A549 (cell line): ENCODE results near the gene CAPN11. TPM values are rescaled to one million over a fixed set of nuclear protein-coding genes. Genes with fewer than 3 reads are reported as not detected.

Source experiments
- ATAC-seq, 2 experiments: fragments of 200-7000 bp in 1 of 2; fragments of >200 bp in 1 of 2; cut with Nextera tagmentation in 1 of 2; cut with Tn5 transposase in 1 of 2; 3 replicates each; pipeline versions ENCODE4 v1.8.0 to v1.9.1; 2018 to 2020; ENCODE audit warnings: mild to moderate bottlenecking in 1 of 2, moderate library complexity in 1 of 2
- CTCF ChIA-PET: fragments of 300-600 bp; sonication (Branson Sonifier 250); formaldehyde crosslinking; extraction: SDS; loops from one replicate; lab custom pipeline; 2021; ENCODE audit warnings: antibody characterized with exemption, inconsistent platforms; lab: Yijun Ruan, JAX
- POLR2A ChIA-PET: fragments of 350-600 bp; formaldehyde crosslinking; extraction: SDS; loops from one replicate; lab custom pipeline; 2021; ENCODE audit warnings: antibody characterized with exemption, inconsistent platforms; lab: Yijun Ruan, JAX
- DNase-seq, 2 experiments: peaks; one replicate each; pipeline versions ENCODE4 v3.0.0 to v3.0.0-alpha.2; 2011 to 2016; ENCODE audit warnings: low read depth in 1 of 2, low spot score in 1 of 2
- FAIRE-seq: peaks from 2 replicates; lab custom pipeline; 2011; peaks lifted over from hg19 to GRCh38; lab: Jason Lieb, UNC
- H3K27ac ChIP-seq, 2 experiments: fragments of >200 bp; sonication (Bioruptor Twin); formaldehyde crosslinking; 3 replicates each; pipeline ENCODE4 v1.5.1; 2016 to 2017
- H3K4me1 ChIP-seq: fragments of >200 bp; sonication (Bioruptor Twin); formaldehyde crosslinking; 3 replicates; pipeline ENCODE4 v1.6.1; 2016
- H3K4me2 ChIP-seq: fragments of >200 bp; sonication (Bioruptor Twin); formaldehyde crosslinking; 3 replicates; pipeline ENCODE4 v1.6.1; 2016
- H3K4me3 ChIP-seq: fragments of >200 bp; sonication (Bioruptor Twin); formaldehyde crosslinking; 3 replicates; pipeline ENCODE4 v1.5.1; 2016
- H3K9me3 ChIP-seq: fragments of >200 bp; sonication (Bioruptor Twin); formaldehyde crosslinking; 3 replicates; pipeline ENCODE4 v1.6.1; 2016
- CBX8 ChIP-seq: fragments of 200-600 bp; sonication (generic); IDR thresholded peaks from 2 replicates; pipeline ENCODE4 v1.6.1; 2016
- CEBPB ChIP-seq, 2 experiments: fragments of >200 bp in 1 of 2; sonication (Bioruptor Twin) in 1 of 2; formaldehyde crosslinking in 1 of 2; IDR thresholded peaks; 2 replicates each; pipeline ENCODE4 v1.6.1; 2012 to 2016
- FOXS1 ChIP-seq: fragments of 250-450 bp; sonication (Bioruptor Pico); IDR thresholded peaks from 2 replicates; pipeline ENCODE4 v1.5.0; 2020; ENCODE audit warnings: mild to moderate bottlenecking, moderate library complexity
- GATA3 ChIP-seq: IDR thresholded peaks from 2 replicates; pipeline ENCODE4 v1.6.1; 2012; ENCODE audit warnings: borderline replicate concordance
- KDM1A ChIP-seq: fragments of 200-600 bp; sonication (generic); IDR thresholded peaks from 2 replicates; pipeline ENCODE4 v1.6.1; 2016; ENCODE audit warnings: low read depth, mild to moderate bottlenecking
- KDM5A ChIP-seq: fragments of 200-600 bp; sonication (generic); IDR thresholded peaks from 2 replicates; pipeline ENCODE4 v1.6.1; 2016; ENCODE audit warnings: antibody characterized with exemption, mild to moderate bottlenecking
- MAZ ChIP-seq: fragments of 150-350 bp; IDR thresholded peaks from 2 replicates; pipeline ENCODE4 v1.6.1; 2014; ENCODE audit warnings: antibody characterized with exemption, low read depth, low read length, borderline replicate concordance
- PHF8 ChIP-seq: fragments of 200-600 bp; sonication (generic); IDR thresholded peaks from 2 replicates; pipeline ENCODE4 v1.6.1; 2016; ENCODE audit warnings: low read depth, mild to moderate bottlenecking, antibody characterized with exemption, moderate library complexity, borderline replicate concordance
- POLR2AphosphoS2 ChIP-seq: conservative IDR thresholded peaks from 2 replicates; pipeline ENCODE4 v1.6.1; 2012; ENCODE audit warnings: low read length, improper control_type of control experiment, inconsistent platforms
- RAD21 ChIP-seq, 2 experiments: fragments of >200 bp in 1 of 2; sonication (Bioruptor Twin) in 1 of 2; formaldehyde crosslinking in 1 of 2; IDR thresholded peaks in 1 of 2; conservative IDR thresholded peaks in 1 of 2; 2 replicates in 1 of 2; 3 replicates in 1 of 2; pipeline ENCODE4 v1.6.1; 2012 to 2018; ENCODE audit warnings: inconsistent platforms in 1 of 2
- RCOR1 ChIP-seq: fragments of 150-350 bp; IDR thresholded peaks from 2 replicates; pipeline ENCODE4 v1.6.1; 2014; ENCODE audit warnings: antibody characterized with exemption, low read length, low read depth
- RFX5 ChIP-seq: fragments of 450-650 bp; IDR thresholded peaks from 2 replicates; pipeline ENCODE4 v1.7.1; 2014; ENCODE audit warnings: antibody characterized with exemption, mild to moderate bottlenecking, moderate library complexity
- SMC3 ChIP-seq: fragments of >200 bp; sonication (Bioruptor Twin); formaldehyde crosslinking; IDR thresholded peaks from 3 replicates; pipeline ENCODE4 v1.6.1; 2018; ENCODE audit warnings: inconsistent platforms
- TFCP2L1 ChIP-seq: fragments of 250-450 bp; sonication (Bioruptor Pico); IDR thresholded peaks from 2 replicates; pipeline ENCODE4 v1.5.0; 2021; ENCODE audit warnings: mild to moderate bottlenecking
- ZC3H11A ChIP-seq: fragments of 450-650 bp; IDR thresholded peaks from 2 replicates; pipeline ENCODE4 v1.6.1; 2014; ENCODE audit warnings: antibody characterized with exemption, mild to moderate bottlenecking
- ZNF302 ChIP-seq: fragments of 250-450 bp; sonication (Bioruptor Pico); IDR thresholded peaks from 2 replicates; pipeline ENCODE4 v1.9.0; 2021; ENCODE audit warnings: inconsistent platforms, mild to moderate bottlenecking, moderate library complexity
- ZSCAN20 ChIP-seq: fragments of 250-450 bp; sonication (Bioruptor Pico); IDR thresholded peaks from 2 replicates; pipeline ENCODE4 v1.8.0; 2022; ENCODE audit warnings: mild to moderate bottlenecking, moderate library complexity
- WGBS: methylation state at CpG from one replicate; pipeline ENCODE4 v1.1.6; 2017; ENCODE audit errors: missing lambda C conversion rate; 5-methylcytosine and 5-hydroxymethylcytosine counted together
- polyA plus RNA-seq, 4 experiments: library from polyadenylated mRNA; depleted of rRNA in 3 of 4; stranded (reverse); fragments of >200 nt; fragmentation: RNase III in 1 of 4; extraction: RNeasy Plus Mini Kit Qiagen cat#74134 plus additional on column Dnase treatment in 1 of 4; gene quantifications; 2 replicates in 3 of 4; 3 replicates in 1 of 4; pipeline ENCODE4 v1.2.3, GENCODE V29; 2011 to 2017
- TF ChIP-seq, protein P1 (sequence below): fragments of >200 bp; sonication (Bioruptor Twin); formaldehyde crosslinking; IDR thresholded peaks from 3 replicates; pipeline ENCODE4 v1.5.1; 2016
- TF ChIP-seq, protein P2 (sequence below): IDR thresholded peaks from 2 replicates; pipeline ENCODE4 v1.6.1; 2012
- TF ChIP-seq, protein P3 (sequence below): fragments of 150-350 bp; IDR thresholded peaks from 2 replicates; pipeline ENCODE4 v1.6.1; 2014; ENCODE audit warnings: low read depth, mild to moderate bottlenecking, low read length
- TF ChIP-seq, protein P4 (sequence below): fragments of 250-450 bp; sonication (Bioruptor Pico); IDR thresholded peaks from 2 replicates; pipeline ENCODE4 v1.5.0; 2020; ENCODE audit warnings: low read depth, mild to moderate bottlenecking, moderate library complexity

The CAPN11 gene
- polyA plus RNA-seq, 2 of the 4 experiments (the other 2 are of a cell fraction): 0.10 TPM; not detected in 1

DNA sequence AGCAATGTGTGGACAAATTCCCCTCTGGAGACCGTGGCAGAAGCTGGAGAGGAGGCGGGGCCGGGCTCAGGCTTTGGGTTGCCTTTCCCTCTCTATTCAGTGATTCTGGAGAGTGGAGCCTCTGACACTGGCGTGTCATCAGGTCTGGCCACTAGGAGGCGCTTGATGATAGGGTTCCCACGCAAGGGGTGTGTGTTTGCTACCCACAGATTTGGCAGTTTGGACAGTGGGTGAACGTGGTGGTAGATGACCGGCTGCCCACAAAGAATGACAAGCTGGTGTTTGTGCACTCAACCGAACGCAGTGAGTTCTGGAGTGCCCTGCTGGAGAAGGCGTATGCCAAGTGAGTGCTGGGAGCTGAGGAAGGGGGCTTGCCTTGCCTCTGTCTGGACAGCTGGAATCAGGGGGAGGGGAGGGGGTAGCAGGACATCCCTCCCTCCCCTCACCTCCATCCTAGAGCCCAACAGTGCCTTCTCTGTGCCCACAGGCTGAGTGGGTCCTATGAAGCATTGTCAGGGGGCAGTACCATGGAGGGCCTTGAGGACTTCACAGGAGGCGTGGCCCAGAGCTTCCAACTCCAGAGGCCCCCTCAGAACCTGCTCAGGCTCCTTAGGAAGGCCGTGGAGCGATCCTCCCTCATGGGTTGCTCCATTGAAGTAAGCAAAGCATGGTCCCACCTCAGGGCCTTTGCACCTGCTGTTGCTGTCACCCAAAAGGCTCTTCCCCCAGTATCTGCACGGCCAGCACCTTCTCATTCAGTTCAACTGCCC lies 14.3 kb downstream of the CAPN11 start:
- WGBS: 21% methylated on average over 11 of the region's 15 CpGs
- H3K4me3 ChIP-seq: no peak overlapping the region
- H3K4me2 ChIP-seq: no peak overlapping the region
- no peak for FAIRE-seq
- ChIA-PET POLR2A (interaction anchor here (1.0 kb wide), 1 partner anchor 74 kb away, joined by 5 read pairs; the partner anchor contains the start of gene HSP90AB1), CTCF (interaction anchor here (0.6 to 3.2 kb wide), 48 partner anchors 8 to 479 kb away, joined by 3 to 31 read pairs (median 6); partner anchors contain the start of genes CAPN11 and MYMX)
- H3K27ac ChIP-seq: no peak overlapping the region
- no peaks in the 10 kb centered on the region for H3K4me1 ChIP-seq
- peak; percentile 94 to 97 for ATAC-seq
- TF ChIP-seq FOXS1 (CRISPR knock-in tag): no peak
- TF ChIP-seq RAD21 (conservative IDR thresholded peaks at IDR 0.05 in 1 of 2, IDR thresholded peaks at IDR 0.05 in 1 of 2): peak; percentile 82 to 89
- no peak for TF ChIP-seq ZSCAN20 (CRISPR knock-in tag)
- no peak for TF ChIP-seq RFX5
- TF ChIP-seq SMC3: peak; percentile 67
- TF ChIP-seq, protein P1, sequence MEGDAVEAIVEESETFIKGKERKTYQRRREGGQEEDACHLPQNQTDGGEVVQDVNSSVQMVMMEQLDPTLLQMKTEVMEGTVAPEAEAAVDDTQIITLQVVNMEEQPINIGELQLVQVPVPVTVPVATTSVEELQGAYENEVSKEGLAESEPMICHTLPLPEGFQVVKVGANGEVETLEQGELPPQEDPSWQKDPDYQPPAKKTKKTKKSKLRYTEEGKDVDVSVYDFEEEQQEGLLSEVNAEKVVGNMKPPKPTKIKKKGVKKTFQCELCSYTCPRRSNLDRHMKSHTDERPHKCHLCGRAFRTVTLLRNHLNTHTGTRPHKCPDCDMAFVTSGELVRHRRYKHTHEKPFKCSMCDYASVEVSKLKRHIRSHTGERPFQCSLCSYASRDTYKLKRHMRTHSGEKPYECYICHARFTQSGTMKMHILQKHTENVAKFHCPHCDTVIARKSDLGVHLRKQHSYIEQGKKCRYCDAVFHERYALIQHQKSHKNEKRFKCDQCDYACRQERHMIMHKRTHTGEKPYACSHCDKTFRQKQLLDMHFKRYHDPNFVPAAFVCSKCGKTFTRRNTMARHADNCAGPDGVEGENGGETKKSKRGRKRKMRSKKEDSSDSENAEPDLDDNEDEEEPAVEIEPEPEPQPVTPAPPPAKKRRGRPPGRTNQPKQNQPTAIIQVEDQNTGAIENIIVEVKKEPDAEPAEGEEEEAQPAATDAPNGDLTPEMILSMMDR: peak; percentile 72
- peak; percentile 62 to 87 for DNase-seq
- H3K9me3 ChIP-seq: no peaks in the 10 kb centered on the region

DNA sequence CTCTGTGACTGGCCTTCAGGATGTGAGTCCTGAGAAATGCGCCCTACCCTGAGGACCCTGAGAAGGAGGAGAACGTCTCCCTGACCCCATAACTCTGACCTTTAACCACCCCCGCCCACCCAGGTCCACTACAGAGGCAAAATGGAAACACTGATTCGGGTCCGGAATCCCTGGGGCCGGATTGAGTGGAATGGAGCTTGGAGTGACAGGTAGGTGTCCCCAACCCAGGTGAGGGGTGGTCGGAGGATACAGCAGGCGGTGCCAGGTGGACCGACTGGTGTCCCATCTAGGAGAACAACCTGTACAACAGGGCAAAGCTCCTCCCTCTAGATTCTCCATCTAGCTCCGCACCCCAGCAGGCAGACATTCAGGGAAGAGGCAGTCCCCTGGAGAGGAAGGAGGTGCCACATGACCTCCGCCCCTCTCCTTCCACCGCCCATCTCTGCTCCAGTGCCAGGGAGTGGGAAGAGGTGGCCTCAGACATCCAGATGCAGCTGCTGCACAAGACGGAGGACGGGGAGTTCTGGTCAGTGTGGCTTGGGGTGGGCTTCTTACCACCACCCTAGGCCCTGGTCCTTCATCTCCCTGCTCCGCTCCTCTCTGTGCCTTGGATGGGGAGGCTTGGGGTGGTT lies 17.6 kb downstream of the CAPN11 start:
- no peak for ATAC-seq
- 0 out of 3 replicates have a peak, but pooled peaks cover 5% of the 10 kb centered on the region for H3K4me1 ChIP-seq
- no peak overlapping the region for H3K4me2 ChIP-seq
- POLR2A ChIA-PET: no interaction called here
- DNase-seq: no peak
- 80% methylated on average over 10 of the region's 15 CpGs for WGBS
- CTCF ChIA-PET: interaction anchor here (1.2 to 2.8 kb wide), 4 partner anchors 13 to 61 kb away, joined by 3 to 7 read pairs (median 4); no protein-coding TSS in a partner anchor
- no peak overlapping the region for H3K27ac ChIP-seq
- no peaks in the 10 kb centered on the region for H3K9me3 ChIP-seq
- TF ChIP-seq, protein P1: no peak
- TF ChIP-seq, protein P2, sequence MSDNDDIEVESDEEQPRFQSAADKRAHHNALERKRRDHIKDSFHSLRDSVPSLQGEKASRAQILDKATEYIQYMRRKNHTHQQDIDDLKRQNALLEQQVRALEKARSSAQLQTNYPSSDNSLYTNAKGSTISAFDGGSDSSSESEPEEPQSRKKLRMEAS: no peak
- TF ChIP-seq RCOR1 (no peak), ZNF302 (CRISPR knock-in tag) (no peak), MAZ (no peak), PHF8 (no peak), CBX8 (no peak), ZSCAN20 (CRISPR knock-in tag) (no peak), KDM1A (no peak), TFCP2L1 (CRISPR knock-in tag) (no peak), POLR2AphosphoS2 (no peak), GATA3 (no peak), KDM5A (no peak), ZC3H11A (no peak), CEBPB (IDR thresholded peaks at IDR 0.05) (no peak)
- TF ChIP-seq, protein P3, sequence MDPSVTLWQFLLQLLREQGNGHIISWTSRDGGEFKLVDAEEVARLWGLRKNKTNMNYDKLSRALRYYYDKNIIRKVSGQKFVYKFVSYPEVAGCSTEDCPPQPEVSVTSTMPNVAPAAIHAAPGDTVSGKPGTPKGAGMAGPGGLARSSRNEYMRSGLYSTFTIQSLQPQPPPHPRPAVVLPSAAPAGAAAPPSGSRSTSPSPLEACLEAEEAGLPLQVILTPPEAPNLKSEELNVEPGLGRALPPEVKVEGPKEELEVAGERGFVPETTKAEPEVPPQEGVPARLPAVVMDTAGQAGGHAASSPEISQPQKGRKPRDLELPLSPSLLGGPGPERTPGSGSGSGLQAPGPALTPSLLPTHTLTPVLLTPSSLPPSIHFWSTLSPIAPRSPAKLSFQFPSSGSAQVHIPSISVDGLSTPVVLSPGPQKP: no peak
- TF ChIP-seq, protein P4, sequence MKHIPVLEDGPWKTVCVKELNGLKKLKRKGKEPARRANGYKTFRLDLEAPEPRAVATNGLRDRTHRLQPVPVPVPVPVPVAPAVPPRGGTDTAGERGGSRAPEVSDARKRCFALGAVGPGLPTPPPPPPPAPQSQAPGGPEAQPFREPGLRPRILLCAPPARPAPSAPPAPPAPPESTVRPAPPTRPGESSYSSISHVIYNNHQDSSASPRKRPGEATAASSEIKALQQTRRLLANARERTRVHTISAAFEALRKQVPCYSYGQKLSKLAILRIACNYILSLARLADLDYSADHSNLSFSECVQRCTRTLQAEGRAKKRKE (CRISPR knock-in tag): no peak
- no peak for FAIRE-seq
- H3K4me3 ChIP-seq: no peak overlapping the region
